ENCODE measurements around the gene URB2.
"Not testable (repeated sequence)": the region's sequence is repeated elsewhere in the genome, so short reads cannot be mapped to it uniquely, and the experiment has no call there.

Gene URB2

DNA sequence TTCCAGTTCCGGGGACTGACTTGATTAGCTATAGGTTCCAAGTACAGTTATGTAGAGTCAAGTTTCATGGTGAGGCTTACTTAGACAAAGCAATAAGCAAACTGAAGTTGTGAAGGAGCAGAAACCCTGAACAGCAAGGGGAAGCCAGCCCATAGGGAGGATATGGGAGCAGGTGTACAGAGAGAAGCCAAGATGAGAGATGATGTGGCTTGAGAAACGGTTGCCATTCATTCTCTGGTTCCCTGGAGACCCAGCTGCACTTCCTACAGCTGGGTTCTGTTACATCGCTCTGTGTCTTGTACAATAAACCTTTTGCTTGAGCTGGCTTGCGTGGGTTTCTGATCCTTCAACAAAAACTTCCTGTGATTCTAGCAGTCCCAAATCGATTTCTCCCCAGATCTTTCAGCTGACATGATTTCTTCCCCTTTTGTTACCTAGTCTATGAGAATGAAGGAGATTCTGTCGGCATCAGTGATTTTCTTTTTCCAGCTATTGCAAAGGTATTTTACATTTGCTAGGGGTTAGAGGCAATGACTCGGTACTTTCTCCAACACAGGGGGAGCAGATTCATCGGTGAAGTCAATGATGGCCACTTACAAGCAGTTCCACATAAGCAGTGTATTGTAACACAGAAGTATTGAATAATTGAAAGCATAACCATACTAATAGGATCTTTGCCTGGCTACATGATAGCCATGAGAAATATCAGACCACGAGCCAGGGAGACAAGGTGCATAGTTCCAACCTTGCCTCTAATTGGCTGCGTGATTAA is 67.3 kb downstream of the URB2 start:
- FAIRE-seq = no peak

DNA sequence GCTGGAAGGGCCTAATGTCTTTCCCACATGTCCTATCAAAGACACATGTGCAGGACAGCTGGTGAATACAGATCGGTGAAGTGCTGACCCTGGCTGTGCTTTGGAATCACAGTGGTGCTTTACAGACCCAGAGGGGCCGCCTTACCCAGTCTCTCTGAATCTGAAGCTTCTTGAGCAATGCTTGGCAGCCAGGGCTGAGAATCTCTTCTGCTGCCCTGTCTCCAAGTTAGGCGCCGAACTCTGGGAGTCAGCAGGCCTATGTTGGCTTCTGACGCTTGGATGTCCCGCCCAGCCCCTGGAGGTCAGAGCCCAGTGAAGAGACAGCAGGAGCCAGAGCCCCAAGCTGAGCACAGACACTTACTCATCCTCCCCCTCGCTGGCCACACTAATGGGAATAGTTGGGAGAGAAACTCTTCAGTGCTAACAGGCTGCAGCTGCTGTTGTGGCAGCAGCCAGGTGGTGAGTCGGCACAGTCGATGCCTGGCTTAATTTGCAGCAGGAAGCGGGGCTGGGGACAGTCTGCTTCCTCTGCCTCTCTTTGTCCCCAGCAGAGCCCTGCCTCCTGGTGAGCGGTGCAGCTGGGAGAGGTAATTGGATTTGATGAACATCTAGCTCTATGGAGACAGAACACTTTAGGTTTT is 68.1 kb downstream of the URB2 start:
- no peak for FAIRE-seq

DNA sequence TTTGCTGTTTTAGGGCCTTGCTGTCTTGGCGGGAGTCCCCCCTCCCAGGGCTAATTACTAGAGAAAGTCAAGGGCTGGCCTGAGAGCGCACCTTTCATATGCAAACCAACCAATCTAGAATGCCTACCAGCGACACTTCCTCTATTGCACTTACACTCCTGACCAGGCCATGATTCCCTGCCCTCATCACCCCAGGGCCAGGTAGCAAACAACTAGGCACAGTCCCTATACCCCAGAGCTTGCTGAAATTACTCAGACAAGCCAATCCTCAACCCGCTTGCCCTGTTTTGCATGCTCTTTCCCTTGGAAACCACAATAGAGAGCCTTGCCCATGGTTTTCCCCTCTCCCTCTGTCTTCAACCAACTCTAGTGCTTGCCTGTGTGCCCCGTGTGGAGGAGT is 70.3 kb downstream of the URB2 start:
- no peak for FAIRE-seq

DNA sequence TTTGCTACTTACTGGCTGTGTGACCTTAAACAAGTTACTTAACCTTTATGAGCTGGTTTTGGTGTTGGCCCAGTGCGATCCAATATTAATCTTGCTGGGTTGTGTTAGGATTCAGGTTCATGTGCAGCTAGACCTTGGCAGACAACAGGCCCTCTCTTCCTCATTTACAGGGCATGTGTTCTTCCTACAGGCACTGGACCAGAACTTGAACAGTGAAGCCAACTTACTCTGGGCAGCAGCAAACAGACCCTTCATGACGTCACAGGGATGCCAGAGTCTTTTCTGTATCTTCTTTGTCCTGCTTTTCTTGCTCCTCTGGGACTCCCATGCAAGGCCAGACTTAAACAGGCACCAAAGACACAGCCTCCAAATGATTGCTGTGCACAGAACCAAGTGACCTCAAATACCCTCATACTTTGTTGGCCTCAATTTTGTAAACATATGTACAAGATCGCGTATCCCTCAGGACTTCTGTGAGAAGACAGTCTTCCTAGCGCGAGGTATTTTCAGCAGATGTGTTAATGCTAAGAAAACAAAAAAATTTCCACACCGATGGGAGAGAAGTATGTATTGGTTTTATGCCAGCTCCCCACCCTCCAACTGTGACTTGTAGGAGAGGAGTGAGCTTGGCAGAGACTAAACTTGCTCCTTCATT is 73.7 kb downstream of the URB2 start:
- no peak for FAIRE-seq

DNA sequence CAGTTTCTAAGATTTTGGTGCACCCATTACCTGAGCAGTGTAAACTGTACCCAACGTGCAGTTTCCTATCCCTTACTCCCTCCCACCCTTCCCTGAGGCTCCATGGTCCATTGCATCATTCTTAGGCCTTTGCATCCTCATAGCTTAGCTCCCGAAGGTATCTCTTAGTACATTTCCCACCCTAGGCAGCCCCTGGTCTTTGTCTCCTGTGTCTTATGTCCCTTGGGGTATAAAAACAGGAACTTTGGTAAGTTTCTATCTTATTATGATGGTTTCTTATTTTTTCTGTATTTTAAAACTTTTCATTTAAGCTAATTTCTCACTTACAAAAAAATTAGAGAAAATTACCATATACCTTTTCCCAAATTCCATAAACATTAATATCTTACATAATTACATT is 78.1 kb downstream of the URB2 start:
- no peak for FAIRE-seq

DNA sequence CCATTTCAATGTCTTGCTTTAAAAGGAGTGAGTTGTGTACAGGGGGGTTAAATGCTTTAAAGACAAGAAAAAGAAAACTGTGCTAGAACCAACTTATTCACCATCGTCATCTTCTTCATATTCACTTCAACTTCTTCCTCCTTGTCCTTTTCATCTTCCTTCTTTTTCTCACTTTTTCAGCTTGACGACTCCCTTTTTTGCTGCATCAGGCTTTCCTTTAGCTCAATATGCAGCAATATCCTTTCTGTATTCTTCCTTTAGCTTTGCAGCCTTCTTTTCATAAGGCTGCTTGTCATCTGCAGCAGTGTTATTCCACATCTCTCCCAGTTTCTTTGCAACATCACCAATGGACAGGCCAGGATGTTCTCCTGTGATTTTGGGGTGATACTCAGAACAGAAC is 79.1 kb downstream of the URB2 start:
- FAIRE-seq = not testable (repeated sequence)

DNA sequence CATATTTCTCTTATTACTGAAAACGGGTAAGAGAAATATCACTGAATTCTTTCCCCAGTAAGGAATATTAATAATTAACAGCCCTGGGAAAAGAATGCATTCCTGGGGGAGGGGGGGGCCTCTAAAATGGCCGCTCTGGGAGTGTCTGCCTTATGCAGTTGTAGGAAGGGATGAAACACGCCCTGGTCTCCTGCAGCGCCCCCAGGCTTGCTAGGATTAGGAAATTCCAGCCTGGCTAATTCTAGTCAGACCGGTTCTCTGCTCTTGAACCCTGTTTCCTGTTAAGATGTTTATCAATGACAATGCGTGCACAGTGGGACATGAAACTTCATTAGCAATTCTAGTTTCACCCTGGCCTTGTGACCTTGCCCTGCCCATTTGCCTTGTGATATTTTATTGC is 81.1 kb downstream of the URB2 start:
- FAIRE-seq = not testable (repeated sequence)

DNA sequence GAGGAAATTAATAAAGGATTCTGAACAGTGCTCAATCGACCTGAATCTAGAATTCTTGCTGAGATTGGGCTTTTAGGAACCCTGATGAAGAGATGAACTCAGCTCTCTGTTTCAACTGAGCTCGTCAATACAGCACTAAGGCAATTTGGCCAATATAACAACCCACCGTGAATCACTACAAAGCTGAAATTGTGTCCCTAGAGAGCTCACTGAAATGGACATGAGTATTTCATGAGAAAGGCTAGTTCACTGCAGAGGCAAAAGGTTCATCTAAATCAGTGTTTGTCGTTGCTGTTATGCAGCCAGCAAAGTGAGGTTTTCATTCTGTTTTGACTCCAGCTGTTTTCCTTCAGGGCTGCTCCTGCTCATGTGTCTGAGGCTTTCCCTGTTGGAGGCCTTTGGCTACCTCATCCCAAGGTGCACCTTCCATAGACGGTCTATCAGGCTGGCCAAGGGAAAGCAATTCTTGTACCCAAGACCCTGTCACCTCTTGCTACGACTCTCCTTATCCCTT is 83.5 kb downstream of the URB2 start:
- no peak for FAIRE-seq

Measured in endometrium (tissue), 2 donors.